ENCODE measurements around the gene PCDHA1. TPM values are rescaled to one million over a fixed set of nuclear protein-coding genes. Genes with fewer than 3 reads are reported as not detected.

Gene PCDHA1
- polyA plus RNA-seq, 1 experiment, result 0.12 TPM

DNA sequence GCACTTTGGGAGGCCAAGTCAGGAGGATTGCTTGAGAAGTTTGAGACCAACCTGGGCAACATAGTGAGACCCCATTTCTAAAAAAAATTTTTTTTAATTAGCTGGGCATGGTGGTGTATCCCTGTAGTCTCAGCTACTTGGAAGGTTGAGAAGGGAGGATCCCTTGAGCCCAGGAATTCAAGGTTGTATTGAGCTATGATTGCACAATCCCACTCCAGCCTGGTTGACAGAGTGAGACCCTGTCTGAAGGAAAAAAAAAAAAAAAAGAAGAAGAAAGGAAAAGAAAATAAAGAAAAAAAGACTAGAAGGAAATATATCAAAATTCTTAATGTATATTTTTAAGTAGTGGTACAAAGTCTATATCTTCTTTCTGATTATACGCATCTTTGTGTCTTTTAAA, 236.4 kb downstream of the PCDHA1 start:
- no peaks in the 10 kb centered on the region for H3K36me3 ChIP-seq (ENCODE audit: control insufficient read depth, insufficient read depth, low read length)
- no peak for TF ChIP-seq CTCF (IDR thresholded peaks at IDR 0.05; ENCODE audit: insufficient read depth, low read depth, low read length)
- ChIA-PET POLR2A (no interaction called here), CTCF (no interaction called here)
- H3K4me3 ChIP-seq (ENCODE audit: low read depth, low read length), result no peak overlapping the region
- no peak for DNase-seq (ENCODE audit: low read depth)
- no peaks in the 10 kb centered on the region for H3K27me3 ChIP-seq (ENCODE audit: control insufficient read depth, insufficient read depth, low read length)

GRCh38 chr5:141031006-141031405, 245.1 kb downstream of the PCDHA1 start:
- ChIA-PET POLR2A (no interaction called here), CTCF (no interaction called here)
- TF ChIP-seq CTCF (IDR thresholded peaks at IDR 0.05; ENCODE audit: insufficient read depth, low read depth, low read length), result no peak
- no peaks in the 10 kb centered on the region for H3K27me3 ChIP-seq (ENCODE audit: control insufficient read depth, insufficient read depth, low read length)
- DNase-seq (ENCODE audit: low read depth), result no peak
- H3K36me3 ChIP-seq (ENCODE audit: control insufficient read depth, insufficient read depth, low read length), result no peaks in the 10 kb centered on the region
- H3K4me3 ChIP-seq (ENCODE audit: low read depth, low read length), result no peak overlapping the region

DNA sequence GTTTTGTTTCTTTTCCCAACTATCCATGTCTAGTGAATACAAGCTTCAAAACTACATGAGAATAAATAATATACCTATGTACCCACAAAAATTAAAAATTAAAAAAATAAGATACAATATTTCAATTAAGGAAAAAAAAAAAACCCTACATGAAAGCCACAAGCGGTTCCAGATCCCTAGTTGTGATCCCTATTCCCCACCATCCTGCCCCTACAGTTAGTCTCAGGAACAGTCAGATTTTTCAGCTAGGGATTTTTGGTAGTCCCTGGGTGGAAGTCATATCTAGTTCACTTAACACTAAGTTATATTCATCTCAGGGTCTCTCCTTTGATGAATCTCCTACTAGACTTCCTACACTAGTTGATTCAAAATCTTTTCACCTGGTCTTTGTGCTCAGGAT, 246.7 kb downstream of the PCDHA1 start:
- TF ChIP-seq CTCF (IDR thresholded peaks at IDR 0.05; ENCODE audit: insufficient read depth, low read depth, low read length), result no peak
- DNase-seq (ENCODE audit: low read depth), result no peak

GRCh38 chr5:141039061-141039460, 253.1 kb downstream of the PCDHA1 start:
- Histone ChIP-seq H3K36me3 (ENCODE audit: control insufficient read depth, insufficient read depth, low read length) (no peaks in the 10 kb centered on the region), H3K4me3 (ENCODE audit: low read depth, low read length) (no peak overlapping the region), H3K27me3 (ENCODE audit: control insufficient read depth, insufficient read depth, low read length) (no peaks in the 10 kb centered on the region)
- no peak for TF ChIP-seq CTCF (IDR thresholded peaks at IDR 0.05; ENCODE audit: insufficient read depth, low read depth, low read length)
- ChIA-PET POLR2A (no interaction called here), CTCF (no interaction called here)
- DNase-seq (ENCODE audit: low read depth), result no peak

More for the DNA sequence above, 246.7 kb downstream of the PCDHA1 start:
- Histone ChIP-seq H3K4me3 (ENCODE audit: low read depth, low read length) (no peak overlapping the region), H3K36me3 (ENCODE audit: control insufficient read depth, insufficient read depth, low read length) (no peaks in the 10 kb centered on the region), H3K27me3 (ENCODE audit: control insufficient read depth, insufficient read depth, low read length) (no peaks in the 10 kb centered on the region)
- POLR2A ChIA-PET, result no interaction called here
- CTCF ChIA-PET, result no interaction called here

GRCh38 chr5:141039517-141039916, 253.6 kb downstream of the PCDHA1 start:
- Histone ChIP-seq H3K36me3 (ENCODE audit: control insufficient read depth, insufficient read depth, low read length) (no peaks in the 10 kb centered on the region), H3K27me3 (ENCODE audit: control insufficient read depth, insufficient read depth, low read length) (no peaks in the 10 kb centered on the region), H3K4me3 (ENCODE audit: low read depth, low read length) (no peak overlapping the region)
- TF ChIP-seq CTCF (IDR thresholded peaks at IDR 0.05; ENCODE audit: insufficient read depth, low read depth, low read length), result no peak
- no peak for DNase-seq (ENCODE audit: low read depth)
- ChIA-PET POLR2A (no interaction called here), CTCF (no interaction called here)

All from BJ (cell line).